ENCODE data around the gene AUTS2.

Gene AUTS2

GRCh38 chr7:70178211-70178610 is 579.9 kb downstream of the AUTS2 start:
- no peak for DNase-seq (ENCODE audit: insufficient read length, low spot score)
- FAIRE-seq: no peak
- TF ChIP-seq PAX5 (IDR thresholded peaks at IDR 0.05; ENCODE audit: insufficient read depth, low read length, severe bottlenecking) (no peak), TAF1 (IDR thresholded peaks at IDR 0.05; ENCODE audit: low read depth, low read length) (no peak), SPI1 (IDR thresholded peaks at IDR 0.05; ENCODE audit: low read depth, low read length) (no peak), POLR2AphosphoS5 (IDR thresholded peaks at IDR 0.05; ENCODE audit: low read depth, low read length) (no peak), POLR2A (IDR thresholded peaks at IDR 0.05; ENCODE audit: low read depth, low read length) (no peak), POU2F2 (IDR thresholded peaks at IDR 0.05; ENCODE audit: low read depth, low read length) (no peak)

GRCh38 chr7:70178787-70179186 is 580.5 kb downstream of the AUTS2 start:
- TF ChIP-seq POU2F2 (IDR thresholded peaks at IDR 0.05; ENCODE audit: low read depth, low read length) (no peak), POLR2AphosphoS5 (IDR thresholded peaks at IDR 0.05; ENCODE audit: low read depth, low read length) (no peak), SPI1 (IDR thresholded peaks at IDR 0.05; ENCODE audit: low read depth, low read length) (no peak), PAX5 (IDR thresholded peaks at IDR 0.05; ENCODE audit: insufficient read depth, low read length, severe bottlenecking) (no peak), POLR2A (IDR thresholded peaks at IDR 0.05; ENCODE audit: low read depth, low read length) (no peak), TAF1 (IDR thresholded peaks at IDR 0.05; ENCODE audit: low read depth, low read length) (no peak)
- FAIRE-seq (no peak), DNase-seq (ENCODE audit: insufficient read length, low spot score) (no peak)

- TF ChIP-seq TAF1 (IDR thresholded peaks at IDR 0.05; ENCODE audit: low read depth, low read length) (no peak), POLR2AphosphoS5 (IDR thresholded peaks at IDR 0.05; ENCODE audit: low read depth, low read length) (no peak), PAX5 (IDR thresholded peaks at IDR 0.05; ENCODE audit: insufficient read depth, low read length, severe bottlenecking) (no peak)
- FAIRE-seq (no peak), DNase-seq (ENCODE audit: insufficient read length, low spot score) (no peak)
These were observed 584.2 kb downstream of the AUTS2 start for GRCh38 chr7:70182521-70182920.

GRCh38 chr7:70183278-70183677 is 585.0 kb downstream of the AUTS2 start:
- TF ChIP-seq POLR2A (IDR thresholded peaks at IDR 0.05; ENCODE audit: low read depth, low read length) (no peak), POLR2AphosphoS5 (IDR thresholded peaks at IDR 0.05; ENCODE audit: low read depth, low read length) (no peak), TAF1 (IDR thresholded peaks at IDR 0.05; ENCODE audit: low read depth, low read length) (no peak), PAX5 (IDR thresholded peaks at IDR 0.05; ENCODE audit: insufficient read depth, low read length, severe bottlenecking) (no peak), POU2F2 (IDR thresholded peaks at IDR 0.05; ENCODE audit: low read depth, low read length) (no peak), SPI1 (IDR thresholded peaks at IDR 0.05; ENCODE audit: low read depth, low read length) (no peak)
- no peak for FAIRE-seq
- no peak for DNase-seq (ENCODE audit: insufficient read length, low spot score)

GRCh38 chr7:70188901-70189650 is 590.8 kb downstream of the AUTS2 start:
- TF ChIP-seq POLR2A (IDR thresholded peaks at IDR 0.05; ENCODE audit: low read depth, low read length) (no peak), POU2F2 (IDR thresholded peaks at IDR 0.05; ENCODE audit: low read depth, low read length) (no peak), SPI1 (IDR thresholded peaks at IDR 0.05; ENCODE audit: low read depth, low read length) (no peak), PAX5 (IDR thresholded peaks at IDR 0.05; ENCODE audit: insufficient read depth, low read length, severe bottlenecking) (no peak), TAF1 (IDR thresholded peaks at IDR 0.05; ENCODE audit: low read depth, low read length) (no peak), POLR2AphosphoS5 (IDR thresholded peaks at IDR 0.05; ENCODE audit: low read depth, low read length) (no peak)
- DNase-seq (ENCODE audit: insufficient read length, low spot score) (no peak), FAIRE-seq (no peak)

GRCh38 chr7:70189776-70190175 is 591.5 kb downstream of the AUTS2 start:
- DNase-seq (ENCODE audit: insufficient read length, low spot score) (no peak), FAIRE-seq (no peak)
- TF ChIP-seq POU2F2 (IDR thresholded peaks at IDR 0.05; ENCODE audit: low read depth, low read length) (no peak), SPI1 (IDR thresholded peaks at IDR 0.05; ENCODE audit: low read depth, low read length) (no peak), POLR2AphosphoS5 (IDR thresholded peaks at IDR 0.05; ENCODE audit: low read depth, low read length) (no peak), PAX5 (IDR thresholded peaks at IDR 0.05; ENCODE audit: insufficient read depth, low read length, severe bottlenecking) (no peak), TAF1 (IDR thresholded peaks at IDR 0.05; ENCODE audit: low read depth, low read length) (no peak), POLR2A (IDR thresholded peaks at IDR 0.05; ENCODE audit: low read depth, low read length) (no peak)

- no peak for FAIRE-seq
- DNase-seq (ENCODE audit: insufficient read length, low spot score): no peak
- TF ChIP-seq TAF1 (IDR thresholded peaks at IDR 0.05; ENCODE audit: low read depth, low read length) (no peak), POLR2A (IDR thresholded peaks at IDR 0.05; ENCODE audit: low read depth, low read length) (no peak), PAX5 (IDR thresholded peaks at IDR 0.05; ENCODE audit: insufficient read depth, low read length, severe bottlenecking) (no peak), POLR2AphosphoS5 (IDR thresholded peaks at IDR 0.05; ENCODE audit: low read depth, low read length) (no peak), SPI1 (IDR thresholded peaks at IDR 0.05; ENCODE audit: low read depth, low read length) (no peak), POU2F2 (IDR thresholded peaks at IDR 0.05; ENCODE audit: low read depth, low read length) (no peak)
These were observed 592.0 kb downstream of the AUTS2 start for GRCh38 chr7:70190281-70190680.

GRCh38 chr7:70193514-70193913 is 595.2 kb downstream of the AUTS2 start:
- no peak for DNase-seq (ENCODE audit: insufficient read length, low spot score)
- no peak for TF ChIP-seq SPI1 (IDR thresholded peaks at IDR 0.05; ENCODE audit: low read depth, low read length)
- TF ChIP-seq POU2F2 (IDR thresholded peaks at IDR 0.05; ENCODE audit: low read depth, low read length): no peak
- TF ChIP-seq PAX5 (IDR thresholded peaks at IDR 0.05; ENCODE audit: insufficient read depth, low read length, severe bottlenecking): no peak
- TF ChIP-seq TAF1 (IDR thresholded peaks at IDR 0.05; ENCODE audit: low read depth, low read length): no peak
- TF ChIP-seq POLR2A (IDR thresholded peaks at IDR 0.05; ENCODE audit: low read depth, low read length): no peak
- no peak for TF ChIP-seq POLR2AphosphoS5 (IDR thresholded peaks at IDR 0.05; ENCODE audit: low read depth, low read length)
- FAIRE-seq: peak; percentile 74

GRCh38 chr7:70208236-70209063 is 610.2 kb downstream of the AUTS2 start:
- TF ChIP-seq POLR2AphosphoS5 (IDR thresholded peaks at IDR 0.05; ENCODE audit: low read depth, low read length) (no peak), PAX5 (IDR thresholded peaks at IDR 0.05; ENCODE audit: insufficient read depth, low read length, severe bottlenecking) (no peak), SPI1 (IDR thresholded peaks at IDR 0.05; ENCODE audit: low read depth, low read length) (no peak), POU2F2 (IDR thresholded peaks at IDR 0.05; ENCODE audit: low read depth, low read length) (no peak), TAF1 (IDR thresholded peaks at IDR 0.05; ENCODE audit: low read depth, low read length) (no peak), POLR2A (IDR thresholded peaks at IDR 0.05; ENCODE audit: low read depth, low read length) (no peak)
- FAIRE-seq (peak; percentile 5), DNase-seq (ENCODE audit: insufficient read length, low spot score) (no peak)

All from GM12891 (cell line).